Measurements from ENCODE around the gene AFG3L2. TPM values are rescaled to one million over a fixed set of nuclear protein-coding genes. Genes with fewer than 3 reads are reported as not detected.
A peak's percentile ranks its signal among the peaks of the same experiment; 100 is the strongest.

Gene AFG3L2
- total and polyA plus RNA-seq, 9 of the 15 experiments (the other 6 are each of a cell fraction or from before 2014, with no cell fraction given), result 24.1 to 109 (median 84.0) TPM

- H3K9me3 ChIP-seq (replicated peaks; ENCODE audit: control insufficient read depth, insufficient read depth, low read depth, low read length), result no peaks in the 10 kb centered on the region
- no peak overlapping the region for H3K27ac ChIP-seq (ENCODE audit: extremely low read depth, low read depth, low read length)
- POLR2A ChIA-PET, result interaction anchor here (0.9 to 1.5 kb wide), 3 partner anchors 11 to 98 kb away, joined by 3 to 6 read pairs (median 5); no protein-coding TSS in a partner anchor
- H3K4me1 ChIP-seq (replicated peaks in 1 of 2; ENCODE audit: control insufficient read depth in 2 of 2, insufficient read depth in 2 of 2, low read length in 2 of 2), result peaks cover 35 to 47% of the 10 kb centered on the region in 2 experiments; a peak in 4 of 5 replicates
- CTCF ChIA-PET (ENCODE audit: low intra/inter-chr PET ratio), result no interaction called here
- DNase-seq (ENCODE audit: extremely low read depth in 1 of 4, low spot score in 3 of 4) (peak in 2 of 4 experiments; percentile 9 to 41), FAIRE-seq (no peak), ATAC-seq (no peak; the same call in 2 of the 3 replicates)
- H4K20me1 ChIP-seq (replicated peaks; ENCODE audit: control insufficient read depth, insufficient read depth, low read length), result no peaks in the 10 kb centered on the region
- BruUV-seq (replicated peaks), result no TSS peak
- no peaks in the 10 kb centered on the region for H3K36me3 ChIP-seq (ENCODE audit: control insufficient read depth, insufficient read depth, low read length)
- no peaks in the 10 kb centered on the region for H3K9me1 ChIP-seq (ENCODE audit: control insufficient read depth, insufficient read depth, low read length)
- peaks cover 16% of the 10 kb centered on the region for H3K79me2 ChIP-seq (ENCODE audit: control insufficient read depth, insufficient read depth, low read length)
- H3K4me2 ChIP-seq (ENCODE audit: insufficient read depth, low read length), result peak overlapping the region; percentile 40
- TF ChIP-seq EGR1 (conservative IDR thresholded peaks at IDR 0.05), result peak; percentile 76
- no peak for TF ChIP-seq PURB (CRISPR knock-in tag; IDR thresholded peaks at IDR 0.05; ENCODE audit: low read depth)
- no peak for TF ChIP-seq ZNF707 (CRISPR knock-in tag; conservative IDR thresholded peaks at IDR 0.05)
- peak; percentile 10 for TF ChIP-seq ZFP36 (IDR thresholded peaks at IDR 0.05; ENCODE audit: low read depth, low read length, partially characterized antibody)
- TF ChIP-seq RBM22 (IDR thresholded peaks at IDR 0.05; ENCODE audit: low read depth, low read length, poor library complexity, severe bottlenecking), result no peak
- TF ChIP-seq ZNF184 (CRISPR knock-in tag; IDR thresholded peaks at IDR 0.05), result no peak
- TF ChIP-seq ZNF143 (CRISPR knock-in tag; IDR thresholded peaks at IDR 0.05), result no peak
- TF ChIP-seq, protein P1, sequence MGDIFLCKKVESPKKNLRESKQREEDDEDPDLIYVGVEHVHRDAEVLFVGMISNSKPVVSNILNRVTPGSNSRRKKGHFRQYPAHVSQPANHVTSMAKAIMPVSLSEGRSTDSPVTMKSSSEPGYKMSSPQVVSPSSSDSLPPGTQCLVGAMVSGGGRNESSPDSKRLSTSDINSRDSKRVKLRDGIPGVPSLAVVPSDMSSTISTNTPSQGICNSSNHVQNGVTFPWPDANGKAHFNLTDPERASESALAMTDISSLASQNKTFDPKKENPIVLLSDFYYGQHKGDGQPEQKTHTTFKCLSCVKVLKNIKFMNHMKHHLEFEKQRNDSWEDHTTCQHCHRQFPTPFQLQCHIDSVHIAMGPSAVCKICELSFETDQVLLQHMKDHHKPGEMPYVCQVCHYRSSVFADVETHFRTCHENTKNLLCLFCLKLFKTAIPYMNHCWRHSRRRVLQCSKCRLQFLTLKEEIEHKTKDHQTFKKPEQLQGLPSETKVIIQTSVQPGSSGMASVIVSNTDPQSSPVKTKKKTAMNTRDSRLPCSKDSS (IDR thresholded peaks at IDR 0.05; ENCODE audit: low read depth, partially characterized antibody), result no peak
- no peak for TF ChIP-seq GTF2E2 (tag; IDR thresholded peaks at IDR 0.05)
- no peak for TF ChIP-seq RAD21 (CRISPR knock-in tag; conservative IDR thresholded peaks at IDR 0.05 in 1 of 2, IDR thresholded peaks at IDR 0.05 in 1 of 2)
- peak; percentile 96 for TF ChIP-seq CBX8 (IDR thresholded peaks at IDR 0.05; ENCODE audit: borderline replicate concordance, extremely low read depth, low read depth, low read length, poor library complexity, severe bottlenecking)
- no peak for TF ChIP-seq ZNF507 (tag; conservative IDR thresholded peaks at IDR 0.05)
- no peak for TF ChIP-seq ZFX (CRISPR knock-in tag; IDR thresholded peaks at IDR 0.05)
- TF ChIP-seq ID3 (CRISPR knock-in tag; IDR thresholded peaks at IDR 0.05), result no peak
- no peak for TF ChIP-seq ID3 (tag; IDR thresholded peaks at IDR 0.05)
- no peak for TF ChIP-seq KAT2B (IDR thresholded peaks at IDR 0.05; ENCODE audit: low read depth, low read length)
- no peak for TF ChIP-seq TGIF2 (CRISPR knock-in tag; IDR thresholded peaks at IDR 0.05)
- peak; percentile 95 for TF ChIP-seq CBX2 (IDR thresholded peaks at IDR 0.05; ENCODE audit: insufficient read depth, low read length, poor library complexity, severe bottlenecking)
- intact Hi-C loops (cut with micrococcal nuclease) (no loop called here), in situ Hi-C loops (cut with MboI) (no loop called here)
- H3K9ac ChIP-seq (ENCODE audit: insufficient read depth in 1 of 2, low read depth in 2 of 2, low read length in 2 of 2), result 0 out of 4 replicates have a peak overlapping the region, but pooled peaks of 1 of the 2 experiments have one; percentile 63
- H3K4me3 ChIP-seq, result no peak overlapping the region
- H3K27me3 ChIP-seq (ENCODE audit: control insufficient read depth in 2 of 2, insufficient read depth in 2 of 2, low read length in 2 of 2), result peaks cover 3 to 4% of the 10 kb centered on the region in 2 experiments; a peak in 2 of 5 replicates
- 11% methylated on average over 19 of the region's 19 CpGs for WGBS (ENCODE audit: insufficient coverage, low coverage, missing lambda C conversion rate)
- H2AFZ ChIP-seq (ENCODE audit: low read depth, low read length), result no peak overlapping the region
Measured at GRCh38 chr18:12406371-12407111, 29.5 kb upstream of the AFG3L2 start.
